Endodermal cell (in vitro differentiated cells): ENCODE measurements around the gene DNAJB9. TPM values are rescaled to one million over a fixed set of nuclear protein-coding genes. Genes with fewer than 3 reads are reported as not detected.

ENCODE experiments used
- DNase-seq: peaks from one replicate; pipeline ENCODE4 v3.0.0-alpha.2; 2017
- H3K27ac ChIP-seq: 2 replicates; pipeline ENCODE4 v1.5.1; 2013; ENCODE audit warnings: mild to moderate bottlenecking, low read depth, low read length, moderate library complexity
- H3K27me3 ChIP-seq: 2 replicates; pipeline ENCODE4 v1.6.1; 2013; ENCODE audit warnings: mild to moderate bottlenecking, low read length, moderate library complexity; ENCODE audit not compliant: insufficient read depth, control insufficient read depth, poor library complexity, severe bottlenecking
- H3K36me3 ChIP-seq: 2 replicates; pipeline ENCODE4 v1.7.0; 2013; ENCODE audit warnings: mild to moderate bottlenecking, low read length, moderate library complexity; ENCODE audit not compliant: control insufficient read depth, insufficient read depth
- H3K4me1 ChIP-seq: one replicate; pipeline ENCODE4 v1.7.0; 2013; ENCODE audit warnings: low read length; ENCODE audit not compliant: control insufficient read depth, insufficient read depth
- H3K4me3 ChIP-seq: 2 replicates; pipeline ENCODE4 v1.5.1; 2013; ENCODE audit warnings: mild to moderate bottlenecking, low read length, moderate library complexity
- H3K9ac ChIP-seq: 2 replicates; pipeline ENCODE4 v1.6.1; 2013; ENCODE audit warnings: mild to moderate bottlenecking, low read length, moderate library complexity; ENCODE audit not compliant: poor library complexity, severe bottlenecking; ENCODE audit errors: extremely low read depth
- H3K9me3 ChIP-seq: 2 replicates; pipeline ENCODE4 v1.6.1; 2013; ENCODE audit warnings: mild to moderate bottlenecking, low read length, moderate library complexity; ENCODE audit not compliant: control insufficient read depth
- H3K27ac Mint-ChIP-seq: 2 replicates; pipeline ENCODE4 v1.8.0; 2020; ENCODE audit warnings: mixed read lengths
- H3K27me3 Mint-ChIP-seq: 2 replicates; pipeline ENCODE4 v1.8.0; 2021; ENCODE audit warnings: mild to moderate bottlenecking, mixed read lengths; ENCODE audit not compliant: insufficient read depth
- H3K36me3 Mint-ChIP-seq: 2 replicates; pipeline ENCODE4 v1.8.0; 2020; ENCODE audit warnings: low read depth, mixed read lengths
- H3K4me1 Mint-ChIP-seq: 2 replicates; pipeline ENCODE4 v1.8.0; 2020; ENCODE audit warnings: mixed read lengths
- H3K4me3 Mint-ChIP-seq: 2 replicates; pipeline ENCODE4 v1.8.0; 2020; ENCODE audit warnings: mild to moderate bottlenecking, moderate library complexity, mixed read lengths
- H3K9me3 Mint-ChIP-seq: 2 replicates; pipeline ENCODE4 v1.8.0; 2020; ENCODE audit warnings: mild to moderate bottlenecking, mixed read lengths
- WGBS, 2 experiments: methylation state at CpG; one replicate each; pipeline versions ENCODE4 v1.1.5 to v1.1.7; 2013; ENCODE audit warnings: missing lambda C conversion rate in 2 of 2, mixed read lengths in 1 of 2; ENCODE audit not compliant: insufficient coverage in 1 of 2, insufficient read length in 1 of 2; 5-methylcytosine and 5-hydroxymethylcytosine counted together
- total RNA-seq, 2 donors: library from RNA; stranded (reverse); fragmentation: NEBNext Ultra II Directional in 1 of 2; extraction: Animal tissue kit (Norgen Biotek cat#: 25700) in 1 of 2; gene quantifications; 2 replicates in 1 of 2; 3 replicates in 1 of 2; pipeline ENCODE4 v1.2.1, GENCODE V29; 2021
- TF ChIP-seq, protein P1 (sequence below): fragments of 200-600 bp; sonication (generic); conservative IDR thresholded peaks from 2 replicates; pipeline ENCODE4 v1.5.0; 2021; ENCODE audit warnings: antibody characterized with exemption, mild to moderate bottlenecking

The DNAJB9 gene
- total RNA-seq, 2 donors from 2014 or later: 14.4 to 16.6 TPM

DNA sequence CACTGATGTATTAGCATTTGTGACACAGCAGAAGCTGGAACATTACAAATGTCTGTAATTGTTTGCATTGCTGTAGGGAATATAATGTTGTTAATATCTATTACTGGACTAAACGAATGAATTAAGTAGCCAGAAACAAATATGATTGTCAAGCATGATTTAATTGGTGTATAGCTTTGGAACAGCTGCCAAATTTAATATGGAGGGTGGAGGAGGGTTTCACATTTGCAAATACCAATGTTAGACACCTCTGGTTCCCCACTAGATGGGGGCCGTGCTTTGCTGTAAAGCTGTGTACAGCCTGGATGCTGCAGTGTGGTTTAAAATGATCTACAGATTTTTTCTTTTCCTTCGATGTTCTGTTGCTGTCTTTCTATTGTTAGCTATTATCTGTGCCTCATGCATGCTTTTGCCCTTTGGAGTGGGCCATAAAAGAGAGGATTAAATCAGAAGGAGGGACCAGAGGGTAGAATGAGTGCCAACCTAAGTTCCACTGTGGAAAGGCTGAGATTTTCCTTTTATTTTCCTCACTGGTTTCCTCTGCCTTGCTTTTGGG, 23.1 kb downstream of the DNAJB9 start:
- Mint-ChIP-seq H3K27ac (no peak overlapping the region), H3K36me3 (no peaks in the 10 kb centered on the region), H3K9me3 (no peaks in the 10 kb centered on the region), H3K4me1 (peaks cover 10% of the 10 kb centered on the region), H3K27me3 (peaks cover 11% of the 10 kb centered on the region), H3K4me3 (no peak overlapping the region)
- no peak for DNase-seq
- TF ChIP-seq, protein P1, sequence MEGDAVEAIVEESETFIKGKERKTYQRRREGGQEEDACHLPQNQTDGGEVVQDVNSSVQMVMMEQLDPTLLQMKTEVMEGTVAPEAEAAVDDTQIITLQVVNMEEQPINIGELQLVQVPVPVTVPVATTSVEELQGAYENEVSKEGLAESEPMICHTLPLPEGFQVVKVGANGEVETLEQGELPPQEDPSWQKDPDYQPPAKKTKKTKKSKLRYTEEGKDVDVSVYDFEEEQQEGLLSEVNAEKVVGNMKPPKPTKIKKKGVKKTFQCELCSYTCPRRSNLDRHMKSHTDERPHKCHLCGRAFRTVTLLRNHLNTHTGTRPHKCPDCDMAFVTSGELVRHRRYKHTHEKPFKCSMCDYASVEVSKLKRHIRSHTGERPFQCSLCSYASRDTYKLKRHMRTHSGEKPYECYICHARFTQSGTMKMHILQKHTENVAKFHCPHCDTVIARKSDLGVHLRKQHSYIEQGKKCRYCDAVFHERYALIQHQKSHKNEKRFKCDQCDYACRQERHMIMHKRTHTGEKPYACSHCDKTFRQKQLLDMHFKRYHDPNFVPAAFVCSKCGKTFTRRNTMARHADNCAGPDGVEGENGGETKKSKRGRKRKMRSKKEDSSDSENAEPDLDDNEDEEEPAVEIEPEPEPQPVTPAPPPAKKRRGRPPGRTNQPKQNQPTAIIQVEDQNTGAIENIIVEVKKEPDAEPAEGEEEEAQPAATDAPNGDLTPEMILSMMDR: peak; percentile 44
- Histone ChIP-seq H3K27me3 (no peaks in the 10 kb centered on the region), H3K4me1 (no peaks in the 10 kb centered on the region), H3K4me3 (no peak overlapping the region), H3K27ac (no peak overlapping the region), H3K36me3 (no peaks in the 10 kb centered on the region), H3K9ac (no peak overlapping the region), H3K9me3 (no peaks in the 10 kb centered on the region)
- 67 to 82% methylated on average over 2 to 3 of the region's 3 CpGs for WGBS, 2 experiments

DNA sequence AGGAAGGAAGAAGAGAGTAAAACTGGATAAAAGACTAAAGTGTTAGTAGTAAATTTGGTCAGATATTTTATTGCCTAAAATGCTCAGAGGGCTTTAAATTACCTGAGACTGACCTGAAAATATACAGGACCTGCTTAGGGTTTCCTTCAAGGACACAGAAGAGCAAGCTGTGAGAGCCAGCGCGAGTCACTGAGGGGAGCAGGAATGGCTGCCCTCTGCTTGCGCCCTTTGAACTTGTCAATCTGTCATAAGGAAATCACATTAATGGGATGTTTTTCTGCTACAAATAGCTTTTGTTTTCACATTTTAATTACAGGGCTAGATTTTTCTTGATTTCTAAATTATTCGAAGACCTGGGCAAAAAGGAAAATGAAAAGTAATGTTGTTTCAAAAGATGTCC, 26.9 kb downstream of the DNAJB9 start:
- Histone ChIP-seq H3K9me3 (no peaks in the 10 kb centered on the region), H3K4me1 (no peaks in the 10 kb centered on the region), H3K36me3 (no peaks in the 10 kb centered on the region), H3K9ac (no peak overlapping the region), H3K27ac (no peak overlapping the region), H3K27me3 (no peaks in the 10 kb centered on the region), H3K4me3 (no peak overlapping the region)
- H3K27ac Mint-ChIP-seq: no peak overlapping the region
- TF ChIP-seq, protein P1: no peak
- no peak for DNase-seq
- H3K4me3 Mint-ChIP-seq: no peak overlapping the region
- no peaks in the 10 kb centered on the region for H3K36me3 Mint-ChIP-seq
- peaks cover 6% of the 10 kb centered on the region for H3K27me3 Mint-ChIP-seq
- WGBS, 2 experiments: 97 to 100% methylated on average over 3 to 4 of the region's 4 CpGs
- H3K9me3 Mint-ChIP-seq: no peaks in the 10 kb centered on the region
- peaks cover 13% of the 10 kb centered on the region for H3K4me1 Mint-ChIP-seq

GRCh38 chr7:108598153-108598552, 28.5 kb downstream of the DNAJB9 start:
- H3K9me3 ChIP-seq: no peaks in the 10 kb centered on the region
- TF ChIP-seq, protein P1: no peak
- no peaks in the 10 kb centered on the region for H3K36me3 Mint-ChIP-seq
- H3K4me3 Mint-ChIP-seq: no peak overlapping the region
- H3K27me3 ChIP-seq: no peaks in the 10 kb centered on the region
- no peak for DNase-seq
- peaks cover 5% of the 10 kb centered on the region for H3K27me3 Mint-ChIP-seq
- no peak overlapping the region for H3K4me3 ChIP-seq
- H3K27ac ChIP-seq: peak overlapping the region; percentile 44
- H3K4me1 ChIP-seq: no peaks in the 10 kb centered on the region
- peaks cover 12% of the 10 kb centered on the region for H3K4me1 Mint-ChIP-seq
- no peak overlapping the region for H3K9ac ChIP-seq
- H3K9me3 Mint-ChIP-seq: no peaks in the 10 kb centered on the region
- WGBS, 2 experiments: 73% methylated on average over 2 of the region's 2 CpGs; no CpG with 5 or more reads in 1 of the 2 experiments
- H3K27ac Mint-ChIP-seq: no peak overlapping the region
- H3K36me3 ChIP-seq: no peaks in the 10 kb centered on the region
